HEK293 (cell line): ENCODE data around the gene TBX5.

Source experiments
- CTCF ChIA-PET: fragments of 350-600 bp; formaldehyde crosslinking; extraction: SDS; loops from one replicate; lab custom pipeline; 2021; ENCODE audit warnings: antibody characterized with exemption; lab: Yijun Ruan, JAX
- POLR2A ChIA-PET: fragments of 300-600 bp; formaldehyde crosslinking; extraction: SDS; loops from one replicate; lab custom pipeline; 2020; ENCODE audit warnings: antibody characterized with exemption, inconsistent platforms; lab: Yijun Ruan, JAX
- H3K27ac ChIP-seq: fragments of 200-500 bp; sonication (Bioruptor generic); 2 replicates; pipeline ENCODE4 v1.5.1; 2014; ENCODE audit warnings: low read depth, low read length, control low read depth, inconsistent platforms; ENCODE audit errors: extremely low read depth
- H3K36me3 ChIP-seq, 2 experiments: fragments of 200-500 bp in 1 of 2; sonication (Bioruptor generic) in 1 of 2; 1 replicate in 1 of 2; 2 replicates in 1 of 2; pipeline ENCODE4 v1.5.1; 2014 to 2017; ENCODE audit warnings: inconsistent platforms in 2 of 2, low read length in 2 of 2; ENCODE audit not compliant: control insufficient read depth in 2 of 2, insufficient read depth in 1 of 2
- H3K4me1 ChIP-seq: fragments of 200-500 bp; sonication (Bioruptor generic); 2 replicates; pipeline ENCODE4 v1.5.1; 2014; ENCODE audit warnings: mild to moderate bottlenecking, low read length, inconsistent platforms; ENCODE audit not compliant: control insufficient read depth, insufficient read depth
- H3K4me3 ChIP-seq: 2 replicates; pipeline ENCODE4 v1.5.1; 2011; ENCODE audit warnings: low read depth, mild to moderate bottlenecking, control low read depth, low read length, moderate library complexity
- H3K9me3 ChIP-seq: fragments of 200-500 bp; sonication (Bioruptor generic); 2 replicates; pipeline ENCODE4 v1.5.1; 2014; ENCODE audit warnings: low read depth, low read length, inconsistent platforms; ENCODE audit not compliant: control insufficient read depth, insufficient read depth
- GLIS1 ChIP-seq: fragments of 450-650 bp; formaldehyde crosslinking; IDR thresholded peaks from 2 replicates; pipeline ENCODE4 v1.5.1; 2016; ENCODE audit warnings: missing biosample characterization, missing genetic modification characterization
- SCRT1 ChIP-seq: fragments of 450-650 bp; formaldehyde crosslinking; IDR thresholded peaks from 2 replicates; pipeline ENCODE4 v1.5.1; 2016; ENCODE audit warnings: missing biosample characterization, missing genetic modification characterization, borderline replicate concordance
- TRIM28 ChIP-seq: IDR thresholded peaks from 2 replicates; pipeline ENCODE4 v1.6.1; 2011; ENCODE audit warnings: low read length, control low read depth, borderline replicate concordance
- ZBTB1 ChIP-seq: fragments of 450-650 bp; formaldehyde crosslinking; IDR thresholded peaks from 2 replicates; pipeline ENCODE4 v1.5.1; 2016; ENCODE audit warnings: missing biosample characterization, missing genetic modification characterization
- ZIC2 ChIP-seq: fragments of 450-650 bp; formaldehyde crosslinking; IDR thresholded peaks from 2 replicates; pipeline ENCODE4 v1.5.1; 2016; ENCODE audit warnings: missing biosample characterization, missing genetic modification characterization
- ZNF121 ChIP-seq: fragments of 450-650 bp; formaldehyde crosslinking; IDR thresholded peaks from 2 replicates; pipeline ENCODE4 v1.5.1; 2016; ENCODE audit warnings: missing biosample characterization, missing genetic modification characterization
- ZNF16 ChIP-seq: fragments of 450-650 bp; formaldehyde crosslinking; IDR thresholded peaks from 2 replicates; pipeline ENCODE4 v1.5.1; 2016; ENCODE audit warnings: low read depth, missing biosample characterization, missing genetic modification characterization
- ZNF211 ChIP-seq: fragments of 450-650 bp; formaldehyde crosslinking; IDR thresholded peaks from 2 replicates; pipeline ENCODE4 v1.5.1; 2016; ENCODE audit warnings: low read depth, missing biosample characterization, missing genetic modification characterization
- ZNF324 ChIP-seq: fragments of 450-650 bp; formaldehyde crosslinking; IDR thresholded peaks from 2 replicates; pipeline ENCODE4 v1.5.1; 2016; ENCODE audit warnings: missing biosample characterization, missing genetic modification characterization
- ZNF510 ChIP-seq: fragments of 450-650 bp; formaldehyde crosslinking; IDR thresholded peaks from 2 replicates; pipeline ENCODE4 v1.5.1; 2018; ENCODE audit warnings: mild to moderate bottlenecking, missing genetic modification characterization, missing biosample characterization; ENCODE audit not compliant: insufficient replicate concordance
- ZNF555 ChIP-seq: fragments of 450-650 bp; formaldehyde crosslinking; conservative IDR thresholded peaks from 2 replicates; pipeline ENCODE4 v1.5.1; 2017; ENCODE audit warnings: missing biosample characterization, mild to moderate bottlenecking, missing genetic modification characterization, inconsistent platforms
- ZNF560 ChIP-seq: fragments of 450-650 bp; formaldehyde crosslinking; IDR thresholded peaks from 2 replicates; pipeline ENCODE4 v1.5.1; 2017; ENCODE audit warnings: missing biosample characterization, missing genetic modification characterization, borderline replicate concordance
- ZNF600 ChIP-seq: fragments of 450-650 bp; formaldehyde crosslinking; IDR thresholded peaks from 2 replicates; pipeline ENCODE4 v1.5.1; 2016; ENCODE audit warnings: missing biosample characterization, missing genetic modification characterization
- ZNF785 ChIP-seq: fragments of 450-650 bp; formaldehyde crosslinking; IDR thresholded peaks from 2 replicates; pipeline ENCODE4 v1.5.1; 2016; ENCODE audit warnings: missing biosample characterization, missing genetic modification characterization
- ZNF791 ChIP-seq: fragments of 450-650 bp; formaldehyde crosslinking; IDR thresholded peaks from 2 replicates; pipeline ENCODE4 v1.5.1; 2016; ENCODE audit warnings: missing biosample characterization, missing genetic modification characterization
- ZSCAN23 ChIP-seq: fragments of 450-650 bp; formaldehyde crosslinking; IDR thresholded peaks from 2 replicates; pipeline ENCODE4 v1.5.1; 2016; ENCODE audit warnings: missing biosample characterization, missing genetic modification characterization
- ZSCAN30 ChIP-seq: fragments of 450-650 bp; IDR thresholded peaks from 2 replicates; pipeline ENCODE4 v1.5.1; 2018; ENCODE audit warnings: missing biosample characterization, mild to moderate bottlenecking, missing genetic modification characterization, moderate library complexity
- ZXDB ChIP-seq: fragments of 450-650 bp; formaldehyde crosslinking; IDR thresholded peaks from 2 replicates; pipeline ENCODE4 v1.5.1; 2016; ENCODE audit warnings: missing biosample characterization, missing genetic modification characterization
- TF ChIP-seq, protein P1 (sequence below): IDR thresholded peaks from 2 replicates; pipeline ENCODE4 v1.6.1; 2011; ENCODE audit warnings: mild to moderate bottlenecking, low read depth, low read length, borderline replicate concordance
- TF ChIP-seq, protein P2 (sequence below): fragments of 450-650 bp; formaldehyde crosslinking; optimal IDR thresholded peaks from 2 replicates; pipeline ENCODE3; 2016; ENCODE audit warnings: missing biosample characterization, mild to moderate bottlenecking, missing genetic modification characterization
- TF ChIP-seq, protein P3 (sequence below): fragments of 450-650 bp; formaldehyde crosslinking; IDR thresholded peaks from 2 replicates; pipeline ENCODE4 v1.5.1; 2016; ENCODE audit warnings: missing biosample characterization, missing genetic modification characterization
- TF ChIP-seq, protein P4 (sequence below): fragments of 450-650 bp; formaldehyde crosslinking; IDR thresholded peaks from 2 replicates; pipeline ENCODE4 v1.5.1; 2016; ENCODE audit warnings: missing biosample characterization, missing genetic modification characterization

Gene TBX5

DNA sequence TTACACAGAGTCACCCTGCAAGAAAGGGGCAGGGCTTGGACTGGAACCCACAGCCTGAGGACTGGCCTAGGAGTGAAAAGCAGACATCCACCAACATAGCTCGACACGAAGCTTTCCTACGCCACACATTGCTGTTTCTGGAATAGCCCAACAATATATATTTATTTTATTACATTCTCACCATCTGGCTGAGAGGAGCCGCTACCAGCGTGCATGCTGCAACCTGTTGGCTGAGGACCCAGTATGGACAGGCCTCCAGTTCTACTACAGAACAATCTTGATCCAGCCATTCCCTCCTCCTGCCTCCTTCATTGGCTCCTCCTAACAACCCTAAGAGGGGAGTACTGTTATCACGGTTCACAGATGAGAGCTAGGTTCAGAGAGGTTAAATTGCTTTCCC, 35.6 kb upstream of the TBX5 start:
- no peaks in the 10 kb centered on the region; the same call in 1 of the 2 replicates for H3K4me1 ChIP-seq
- CTCF ChIA-PET, result interaction anchor here (0.6 kb wide), 1 partner anchor 35 kb away, joined by 3 read pairs; no protein-coding TSS in a partner anchor
- H3K27ac ChIP-seq, result no peak overlapping the region
- H3K36me3 ChIP-seq, result no peaks in the 10 kb centered on the region
- TF ChIP-seq ZNF560 (tag by site-specific recombination), result no peak
- TF ChIP-seq ZXDB, result no peak
- TF ChIP-seq ZBTB1 (tag by site-specific recombination), result no peak
- H3K9me3 ChIP-seq, result no peaks in the 10 kb centered on the region; the same call in 1 of the 2 replicates
- H3K4me3 ChIP-seq, result no peak overlapping the region
- POLR2A ChIA-PET, result no interaction called here

DNA sequence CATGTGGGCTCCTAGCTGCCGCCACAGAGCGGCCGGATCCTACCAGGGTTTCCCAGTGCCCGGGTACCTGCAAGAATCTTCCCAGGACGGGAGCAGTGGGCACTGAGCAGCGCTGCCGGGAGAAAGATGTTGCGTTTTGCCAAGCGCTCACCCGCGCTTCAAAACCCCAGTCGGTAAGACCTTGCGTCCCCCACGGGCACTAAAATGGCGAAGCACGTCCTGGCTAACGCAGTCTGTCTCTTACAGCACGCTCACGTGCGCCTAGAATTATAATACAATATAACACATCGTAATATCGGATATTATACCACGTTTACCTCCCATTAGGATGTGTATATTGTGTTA, 35.1 kb upstream of the TBX5 start:
- no peaks in the 10 kb centered on the region; the same call in 1 of the 2 replicates for H3K9me3 ChIP-seq
- CTCF ChIA-PET, result no interaction called here
- no peaks in the 10 kb centered on the region for H3K36me3 ChIP-seq
- TF ChIP-seq ZNF324 (tag by site-specific recombination) (no peak), GLIS1 (tag by site-specific recombination) (no peak), SCRT1 (tag by site-specific recombination) (no peak), ZNF16 (no peak), ZNF785 (tag by site-specific recombination) (no peak), ZNF211 (no peak), ZSCAN23 (tag by site-specific recombination) (no peak), ZNF600 (tag by site-specific recombination) (no peak), TRIM28 (no peak), ZNF121 (tag by site-specific recombination) (no peak), ZNF510 (tag by site-specific recombination) (no peak), ZNF791 (tag by site-specific recombination) (no peak), ZSCAN30 (tag by site-specific recombination) (no peak), ZIC2 (tag by site-specific recombination) (no peak), ZNF555 (tag by site-specific recombination) (no peak)
- TF ChIP-seq, protein P1, sequence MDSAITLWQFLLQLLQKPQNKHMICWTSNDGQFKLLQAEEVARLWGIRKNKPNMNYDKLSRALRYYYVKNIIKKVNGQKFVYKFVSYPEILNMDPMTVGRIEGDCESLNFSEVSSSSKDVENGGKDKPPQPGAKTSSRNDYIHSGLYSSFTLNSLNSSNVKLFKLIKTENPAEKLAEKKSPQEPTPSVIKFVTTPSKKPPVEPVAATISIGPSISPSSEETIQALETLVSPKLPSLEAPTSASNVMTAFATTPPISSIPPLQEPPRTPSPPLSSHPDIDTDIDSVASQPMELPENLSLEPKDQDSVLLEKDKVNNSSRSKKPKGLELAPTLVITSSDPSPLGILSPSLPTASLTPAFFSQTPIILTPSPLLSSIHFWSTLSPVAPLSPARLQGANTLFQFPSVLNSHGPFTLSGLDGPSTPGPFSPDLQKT, result no peak
- TF ChIP-seq, protein P2, sequence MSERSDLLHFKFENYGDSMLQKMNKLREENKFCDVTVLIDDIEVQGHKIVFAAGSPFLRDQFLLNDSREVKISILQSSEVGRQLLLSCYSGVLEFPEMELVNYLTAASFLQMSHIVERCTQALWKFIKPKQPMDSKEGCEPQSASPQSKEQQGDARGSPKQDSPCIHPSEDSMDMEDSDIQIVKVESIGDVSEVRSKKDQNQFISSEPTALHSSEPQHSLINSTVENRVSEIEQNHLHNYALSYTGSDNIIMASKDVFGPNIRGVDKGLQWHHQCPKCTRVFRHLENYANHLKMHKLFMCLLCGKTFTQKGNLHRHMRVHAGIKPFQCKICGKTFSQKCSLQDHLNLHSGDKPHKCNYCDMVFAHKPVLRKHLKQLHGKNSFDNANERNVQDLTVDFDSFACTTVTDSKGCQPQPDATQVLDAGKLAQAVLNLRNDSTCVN (tag by site-specific recombination), result no peak
- TF ChIP-seq, protein P3, sequence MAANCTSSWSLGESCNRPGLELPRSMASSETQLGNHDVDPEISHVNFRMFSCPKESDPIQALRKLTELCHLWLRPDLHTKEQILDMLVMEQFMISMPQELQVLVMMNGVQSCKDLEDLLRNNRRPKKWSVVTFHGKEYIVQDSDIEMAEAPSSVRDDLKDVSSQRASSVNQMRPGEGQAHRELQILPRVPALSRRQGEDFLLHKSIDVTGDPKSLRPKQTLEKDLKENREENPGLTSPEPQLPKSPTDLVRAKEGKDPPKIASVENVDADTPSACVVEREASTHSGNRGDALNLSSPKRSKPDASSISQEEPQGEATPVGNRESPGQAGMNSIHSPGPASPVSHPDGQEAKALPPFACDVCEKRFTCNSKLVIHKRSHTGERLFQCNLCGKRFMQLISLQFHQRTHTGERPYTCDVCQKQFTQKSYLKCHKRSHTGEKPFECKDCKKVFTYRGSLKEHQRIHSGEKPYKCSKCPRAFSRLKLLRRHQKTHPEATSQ, result no peak
- TF ChIP-seq, protein P4, sequence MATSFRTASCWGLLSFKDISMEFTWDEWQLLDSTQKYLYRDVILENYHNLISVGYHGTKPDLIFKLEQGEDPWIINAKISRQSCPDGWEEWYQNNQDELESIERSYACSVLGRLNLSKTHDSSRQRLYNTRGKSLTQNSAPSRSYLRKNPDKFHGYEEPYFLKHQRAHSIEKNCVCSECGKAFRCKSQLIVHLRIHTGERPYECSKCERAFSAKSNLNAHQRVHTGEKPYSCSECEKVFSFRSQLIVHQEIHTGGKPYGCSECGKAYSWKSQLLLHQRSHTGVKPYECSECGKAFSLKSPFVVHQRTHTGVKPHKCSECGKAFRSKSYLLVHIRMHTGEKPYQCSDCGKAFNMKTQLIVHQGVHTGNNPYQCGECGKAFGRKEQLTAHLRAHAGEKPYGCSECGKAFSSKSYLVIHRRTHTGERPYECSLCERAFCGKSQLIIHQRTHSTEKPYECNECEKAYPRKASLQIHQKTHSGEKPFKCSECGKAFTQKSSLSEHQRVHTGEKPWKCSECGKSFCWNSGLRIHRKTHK (tag by site-specific recombination), result no peak
- no peaks in the 10 kb centered on the region; the same call in 1 of the 2 replicates for H3K4me1 ChIP-seq
- no peak overlapping the region for H3K27ac ChIP-seq
- H3K4me3 ChIP-seq, result no peak overlapping the region
- POLR2A ChIA-PET, result no interaction called here
